Anterior cingulate cortex (tissue), 58 donors: Measurements from ENCODE around the gene FBXL16.
A peak's percentile ranks its signal among the peaks of the same experiment; 100 is the strongest.
"Not testable (repeated sequence)": the region's sequence is repeated elsewhere in the genome, so short reads cannot be mapped to it uniquely, and the experiment has no call there.

Experiments
- DNase-seq, 58 donors: peaks; one replicate each; lab custom pipeline; 2025; lab: John Stamatoyannopoulos, UW

Gene FBXL16

GRCh38 chr16:694187-694862, 11.3 kb downstream of the FBXL16 start:
- no peak for DNase-seq

- no peak for DNase-seq
These were observed 11.8 kb downstream of the FBXL16 start for GRCh38 chr16:693766-694165.

GRCh38 chr16:693364-693763, 12.2 kb downstream of the FBXL16 start:
- no peak for DNase-seq

GRCh38 chr16:692356-693108, 13.1 kb downstream of the FBXL16 start:
- no peak for DNase-seq

- DNase-seq: not testable (repeated sequence)
These were observed 14.4 kb downstream of the FBXL16 start for GRCh38 chr16:691242-691641.

- DNase-seq: no peak
These were observed 16.3 kb downstream of the FBXL16 start for GRCh38 chr16:689175-689897.

- DNase-seq: no peak
These were observed 18.1 kb downstream of the FBXL16 start for GRCh38 chr16:687499-687898.

GRCh38 chr16:686459-687260, 18.9 kb downstream of the FBXL16 start:
- DNase-seq: no peak

- peak in 1 of 58 donors; percentile 21 for DNase-seq
These were observed 19.6 kb downstream of the FBXL16 start for GRCh38 chr16:685967-686366.

GRCh38 chr16:684961-685696, 20.5 kb downstream of the FBXL16 start:
- no peak for DNase-seq

- DNase-seq: peak; percentile 67 to 97 (median 94)
These were observed 21.4 kb downstream of the FBXL16 start, which contains the start of gene JMJD8 for GRCh38 chr16:684071-684794. Gene JMJD8, minus strand, starts transcription at chr16:684334. Its CDS starts 15 bp downstream, at chr16:684319.

- DNase-seq: no peak
These were observed 22.1 kb downstream of the FBXL16 start for GRCh38 chr16:683396-684070.

- DNase-seq: no peak
These were observed 22.9 kb downstream of the FBXL16 start for GRCh38 chr16:682493-683395.

GRCh38 chr16:681746-682427, 23.7 kb downstream of the FBXL16 start:
- DNase-seq: peak in 1 of 58 donors; percentile 20

- DNase-seq: peak in 4 of 58 donors; percentile 25 to 39 (median 32)
These were observed 24.4 kb downstream of the FBXL16 start for GRCh38 chr16:680967-681745.

GRCh38 chr16:680625-680945, 25.0 kb downstream of the FBXL16 start:
- DNase-seq: no peak
